HepG2 (cell line): ENCODE results near the gene LRP1-AS. TPM values are rescaled to one million over a fixed set of nuclear protein-coding genes. Genes with fewer than 3 reads are reported as not detected.
A peak's percentile ranks its signal among the peaks of the same experiment; 100 is the strongest.

Experiments
- CCAR2 ChIP-seq: fragments of 200-400 bp; formaldehyde crosslinking; optimal IDR thresholded peaks from 2 replicates; pipeline ENCODE3; 2018; ENCODE audit warnings: low read depth, mild to moderate bottlenecking, low read length, moderate library complexity
- ETV5 ChIP-seq: IDR thresholded peaks from 2 replicates; pipeline ENCODE4 v1.6.1; 2018; ENCODE audit warnings: missing biosample characterization, missing genetic modification reagents, inconsistent platforms, borderline replicate concordance
- HDAC6 ChIP-seq: fragments of 200-600 bp; sonication (generic); IDR thresholded peaks from 2 replicates; pipeline ENCODE4 v1.7.0; 2017; ENCODE audit warnings: mild to moderate bottlenecking, antibody characterized with exemption, low read length, low read depth
- HIVEP1 ChIP-seq: sonication (generic); formaldehyde crosslinking; IDR thresholded peaks from 2 replicates; pipeline ENCODE4 v1.4.0; 2020; ENCODE audit warnings: mild to moderate bottlenecking, missing genetic modification reagents
- KMT2A ChIP-seq: sonication (generic); formaldehyde crosslinking; IDR thresholded peaks from 2 replicates; pipeline ENCODE4 v1.4.0; 2020; ENCODE audit warnings: missing genetic modification reagents
- MAFG ChIP-seq: sonication (generic); formaldehyde crosslinking; IDR thresholded peaks from 2 replicates; pipeline ENCODE4 v1.5.1; 2020; ENCODE audit warnings: mild to moderate bottlenecking, missing genetic modification reagents
- PLRG1 ChIP-seq: fragments of 450-650 bp; conservative IDR thresholded peaks from 2 replicates; pipeline ENCODE4 v1.6.1; 2016
- RAD51 ChIP-seq: fragments of 450-650 bp; IDR thresholded peaks from 2 replicates; pipeline ENCODE4 v1.6.1; 2016; ENCODE audit warnings: borderline replicate concordance
- SMAD3 ChIP-seq: sonication (generic); formaldehyde crosslinking; IDR thresholded peaks from 2 replicates; pipeline ENCODE4 v1.4.0; 2020; ENCODE audit warnings: missing genetic modification reagents
- SNAPC4 ChIP-seq: sonication (generic); formaldehyde crosslinking; IDR thresholded peaks from 2 replicates; pipeline ENCODE4 v1.4.0; 2020; ENCODE audit warnings: mild to moderate bottlenecking, missing genetic modification reagents
- U2AF1 ChIP-seq: fragments of 200-400 bp; formaldehyde crosslinking; optimal IDR thresholded peaks from 2 replicates; pipeline ENCODE3; 2017; ENCODE audit warnings: mild to moderate bottlenecking, low read depth, low read length
- ZFP1 ChIP-seq: IDR thresholded peaks from 2 replicates; pipeline ENCODE4 v1.6.1; 2016
- ZFY ChIP-seq: sonication (generic); formaldehyde crosslinking; IDR thresholded peaks from 2 replicates; pipeline ENCODE4 v1.4.0; 2020; ENCODE audit warnings: missing genetic modification reagents
- ZNF225 ChIP-seq: sonication (generic); formaldehyde crosslinking; IDR thresholded peaks from 2 replicates; pipeline ENCODE4 v1.4.0; 2020; ENCODE audit warnings: mild to moderate bottlenecking, missing genetic modification reagents
- ZNF333 ChIP-seq: sonication (generic); formaldehyde crosslinking; IDR thresholded peaks from 2 replicates; pipeline ENCODE4 v1.4.0; 2020; ENCODE audit warnings: mild to moderate bottlenecking, missing genetic modification reagents, borderline replicate concordance
- ZNF367 ChIP-seq: sonication (generic); formaldehyde crosslinking; IDR thresholded peaks from 2 replicates; pipeline ENCODE4 v1.4.0; 2020; ENCODE audit warnings: missing genetic modification reagents, borderline replicate concordance
- ZNF75D ChIP-seq: sonication (generic); formaldehyde crosslinking; IDR thresholded peaks from 2 replicates; pipeline ENCODE4 v1.8.1; 2023; ENCODE audit warnings: missing genetic modification reagents, mild to moderate bottlenecking, borderline replicate concordance
- polyA plus RNA-seq, 8 experiments: library from polyadenylated mRNA; depleted of rRNA in 3 of 8; stranded (reverse) in 7 of 8; unstranded in 1 of 8; fragments of >200 nt; fragmentation: Illumina TruSeq in 4 of 8; extraction: Trizol in 4 of 8; gene quantifications; 2 replicates each; pipeline versions ENCODE4 v1.2.1 to v1.2.3, GENCODE V29; 2011 to 2016; ENCODE audit warnings: low read depth in 4 of 8, missing spikeins in 1 of 8, mixed read lengths in 1 of 8; ENCODE audit not compliant: insufficient read depth in 1 of 8
- total RNA-seq, 5 experiments: library from RNA; depleted of rRNA; stranded (reverse); fragments of >200 nt; fragmentation: Illumina TruSeq; extraction: Trizol; gene quantifications; 2 replicates each; pipeline ENCODE4 v1.2.3, GENCODE V29; 2016; ENCODE audit warnings: low read depth in 1 of 5
- TF ChIP-seq, protein P1 (sequence below): sonication (generic); formaldehyde crosslinking; IDR thresholded peaks from 2 replicates; pipeline ENCODE4 v1.4.0; 2020; ENCODE audit warnings: missing genetic modification reagents
- TF ChIP-seq, protein P2 (sequence below): sonication (generic); formaldehyde crosslinking; IDR thresholded peaks from 2 replicates; pipeline ENCODE4 v1.9.0; 2022; ENCODE audit warnings: low read depth, missing genetic modification reagents

The LRP1-AS gene
- total and polyA plus RNA-seq, 2 of the 13 experiments (the other 11 are each of a cell fraction or from before 2014, with no cell fraction given): 0.20 TPM; not detected in 1

DNA sequence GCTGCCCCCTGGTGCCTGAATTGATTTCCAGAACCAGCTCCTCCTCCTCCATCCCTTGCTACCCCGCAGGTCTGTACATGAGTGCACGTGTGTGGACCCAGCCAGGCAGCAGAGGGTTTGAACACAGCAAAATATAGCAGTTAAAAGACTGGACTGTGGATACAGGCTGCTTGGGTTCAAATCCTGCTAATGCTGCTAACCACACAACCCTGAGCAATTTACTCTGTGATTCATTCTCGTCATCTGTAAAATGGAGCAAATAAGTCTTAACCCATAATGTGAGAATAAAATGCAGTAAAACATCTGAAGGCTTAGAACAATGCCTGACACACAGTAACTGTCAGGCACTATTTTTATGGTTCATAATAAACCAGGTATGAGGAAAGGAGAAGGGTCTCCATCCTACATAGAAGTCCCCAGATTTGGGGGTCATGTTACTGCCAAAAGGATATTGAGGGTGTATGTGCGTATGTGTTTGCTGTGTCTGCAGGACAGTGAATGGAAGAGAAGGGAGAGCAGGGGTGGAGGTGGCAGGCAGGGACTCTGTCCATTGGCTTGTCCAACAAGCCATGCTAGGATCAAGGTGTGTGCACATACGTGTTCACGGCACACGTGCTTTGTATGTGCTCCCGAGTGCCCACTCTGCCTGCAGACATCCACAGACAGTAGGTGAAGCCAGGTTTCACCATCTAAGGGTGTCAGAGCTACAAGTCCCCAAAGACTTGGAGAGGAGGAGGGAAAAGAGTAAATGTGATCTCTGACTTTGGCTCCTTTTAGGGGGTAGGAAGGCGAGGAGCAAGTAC is 34.7 kb downstream of the LRP1-AS start (continued):
- TF ChIP-seq, protein P1, sequence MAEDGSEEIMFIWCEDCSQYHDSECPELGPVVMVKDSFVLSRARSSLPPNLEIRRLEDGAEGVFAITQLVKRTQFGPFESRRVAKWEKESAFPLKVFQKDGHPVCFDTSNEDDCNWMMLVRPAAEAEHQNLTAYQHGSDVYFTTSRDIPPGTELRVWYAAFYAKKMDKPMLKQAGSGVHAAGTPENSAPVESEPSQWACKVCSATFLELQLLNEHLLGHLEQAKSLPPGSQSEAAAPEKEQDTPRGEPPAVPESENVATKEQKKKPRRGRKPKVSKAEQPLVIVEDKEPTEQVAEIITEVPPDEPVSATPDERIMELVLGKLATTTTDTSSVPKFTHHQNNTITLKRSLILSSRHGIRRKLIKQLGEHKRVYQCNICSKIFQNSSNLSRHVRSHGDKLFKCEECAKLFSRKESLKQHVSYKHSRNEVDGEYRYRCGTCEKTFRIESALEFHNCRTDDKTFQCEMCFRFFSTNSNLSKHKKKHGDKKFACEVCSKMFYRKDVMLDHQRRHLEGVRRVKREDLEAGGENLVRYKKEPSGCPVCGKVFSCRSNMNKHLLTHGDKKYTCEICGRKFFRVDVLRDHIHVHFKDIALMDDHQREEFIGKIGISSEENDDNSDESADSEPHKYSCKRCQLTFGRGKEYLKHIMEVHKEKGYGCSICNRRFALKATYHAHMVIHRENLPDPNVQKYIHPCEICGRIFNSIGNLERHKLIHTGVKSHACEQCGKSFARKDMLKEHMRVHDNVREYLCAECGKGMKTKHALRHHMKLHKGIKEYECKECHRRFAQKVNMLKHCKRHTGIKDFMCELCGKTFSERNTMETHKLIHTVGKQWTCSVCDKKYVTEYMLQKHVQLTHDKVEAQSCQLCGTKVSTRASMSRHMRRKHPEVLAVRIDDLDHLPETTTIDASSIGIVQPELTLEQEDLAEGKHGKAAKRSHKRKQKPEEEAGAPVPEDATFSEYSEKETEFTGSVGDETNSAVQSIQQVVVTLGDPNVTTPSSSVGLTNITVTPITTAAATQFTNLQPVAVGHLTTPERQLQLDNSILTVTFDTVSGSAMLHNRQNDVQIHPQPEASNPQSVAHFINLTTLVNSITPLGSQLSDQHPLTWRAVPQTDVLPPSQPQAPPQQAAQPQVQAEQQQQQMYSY (CRISPR knock-in tag): no peak
- TF ChIP-seq SMAD3 (no peak), RAD51 (no peak), ZNF75D (no peak), ETV5 (0 out of 2 replicates have a peak, but pooled peaks have one; percentile 14), ZNF367 (CRISPR knock-in tag) (no peak), ZNF333 (CRISPR knock-in tag) (no peak), HIVEP1 (CRISPR knock-in tag) (no peak), ZFP1 (no peak), PLRG1 (no peak), HDAC6 (no peak), CCAR2 (no peak), MAFG (CRISPR knock-in tag) (no peak), ZNF225 (CRISPR knock-in tag) (no peak), ZFY (CRISPR knock-in tag) (no peak), U2AF1 (no peak), KMT2A (CRISPR knock-in tag) (no peak), SNAPC4 (CRISPR knock-in tag) (no peak)
- TF ChIP-seq, protein P2, sequence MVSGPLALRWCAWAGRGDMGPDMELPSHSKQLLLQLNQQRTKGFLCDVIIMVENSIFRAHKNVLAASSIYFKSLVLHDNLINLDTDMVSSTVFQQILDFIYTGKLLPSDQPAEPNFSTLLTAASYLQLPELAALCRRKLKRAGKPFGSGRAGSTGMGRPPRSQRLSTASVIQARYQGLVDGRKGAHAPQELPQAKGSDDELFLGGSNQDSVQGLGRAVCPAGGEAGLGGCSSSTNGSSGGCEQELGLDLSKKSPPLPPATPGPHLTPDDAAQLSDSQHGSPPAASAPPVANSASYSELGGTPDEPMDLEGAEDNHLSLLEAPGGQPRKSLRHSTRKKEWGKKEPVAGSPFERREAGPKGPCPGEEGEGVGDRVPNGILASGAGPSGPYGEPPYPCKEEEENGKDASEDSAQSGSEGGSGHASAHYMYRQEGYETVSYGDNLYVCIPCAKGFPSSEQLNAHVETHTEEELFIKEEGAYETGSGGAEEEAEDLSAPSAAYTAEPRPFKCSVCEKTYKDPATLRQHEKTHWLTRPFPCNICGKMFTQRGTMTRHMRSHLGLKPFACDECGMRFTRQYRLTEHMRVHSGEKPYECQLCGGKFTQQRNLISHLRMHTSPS (CRISPR knock-in tag): no peak
